Activated CD4-positive, alpha-beta memory T cell treated with anti-CD3 and anti-CD28 coated beads, Interleukin-2, amount 10 ng/mL, durations not matched to agents 7 days and 5 days (primary cell): Measurements from ENCODE around the gene PTPRO. TPM values are rescaled to one million over a fixed set of nuclear protein-coding genes. Genes with fewer than 3 reads are reported as not detected.

ENCODE experiments used
- CTCF ChIA-PET: fragments of 350-600 bp; sonication (Branson Sonifier 250); formaldehyde crosslinking; loops from one replicate; lab custom pipeline; 2021; ENCODE audit warnings: antibody characterized with exemption, inconsistent platforms; lab: Charles Lee
- POLR2A ChIA-PET: fragments of 350-600 bp; sonication (Branson Sonifier 250); formaldehyde crosslinking; loops from one replicate; lab custom pipeline; 2021; ENCODE audit warnings: antibody characterized with exemption; lab: Charles Lee
- DNase-seq: peaks from one replicate; pipeline ENCODE4 v3.0.0-alpha.2; 2020
- H3K27ac Mint-ChIP-seq: one replicate; pipeline ENCODE4 v1.8.0; 2021; ENCODE audit warnings: mild to moderate bottlenecking, mixed read lengths
- H3K27me3 Mint-ChIP-seq: one replicate; pipeline ENCODE4 v1.8.0; 2021; ENCODE audit warnings: mixed read lengths
- H3K36me3 Mint-ChIP-seq: one replicate; pipeline ENCODE4 v1.8.0; 2021; ENCODE audit warnings: low read depth, mixed read lengths
- H3K4me1 Mint-ChIP-seq: one replicate; pipeline ENCODE4 v1.8.0; 2021; ENCODE audit warnings: mixed read lengths
- H3K4me3 Mint-ChIP-seq: one replicate; pipeline ENCODE4 v1.8.0; 2021; ENCODE audit warnings: mild to moderate bottlenecking, mixed read lengths
- H3K9me3 Mint-ChIP-seq: one replicate; pipeline ENCODE4 v1.8.0; 2021; ENCODE audit warnings: mixed read lengths
- total RNA-seq, 2 experiments: library from RNA; stranded (reverse); gene quantifications; one replicate each; pipeline ENCODE4 v1.2.3, GENCODE V29; 2021

Gene PTPRO
- total RNA-seq, 2 experiments from 2014 or later = 1.5 to 2.5 TPM

DNA sequence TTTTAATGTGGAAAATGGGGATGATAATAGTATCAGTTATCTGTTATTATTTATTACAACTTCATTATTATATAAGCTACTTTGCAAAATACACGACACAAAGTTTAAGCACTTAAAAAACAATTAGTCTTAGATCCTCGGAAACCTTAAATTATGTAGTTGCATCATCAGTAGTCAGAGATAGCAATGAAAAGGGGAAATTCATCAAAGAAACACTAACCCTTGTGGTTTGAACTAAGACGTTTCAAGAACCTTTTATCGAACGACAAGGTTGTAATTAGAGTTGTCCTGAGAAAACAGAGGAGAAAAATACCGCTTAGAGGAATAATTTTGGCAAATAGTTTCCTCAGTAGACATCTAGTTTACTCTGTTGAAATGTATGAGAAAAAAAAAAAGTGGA is 198.5 kb downstream of the PTPRO start:
- no peak for DNase-seq
- Mint-ChIP-seq H3K27ac (no peak overlapping the region), H3K9me3 (no peaks in the 10 kb centered on the region), H3K4me1 (no peaks in the 10 kb centered on the region), H3K27me3 (peaks cover 40% of the 10 kb centered on the region), H3K4me3 (no peak overlapping the region), H3K36me3 (no peaks in the 10 kb centered on the region)
- ChIA-PET POLR2A (no interaction called here), CTCF (interaction anchor here (1.6 to 3.2 kb wide), 2 partner anchors 64 to 245 kb away, joined by 6 to 16 read pairs; no protein-coding TSS in a partner anchor)

DNA sequence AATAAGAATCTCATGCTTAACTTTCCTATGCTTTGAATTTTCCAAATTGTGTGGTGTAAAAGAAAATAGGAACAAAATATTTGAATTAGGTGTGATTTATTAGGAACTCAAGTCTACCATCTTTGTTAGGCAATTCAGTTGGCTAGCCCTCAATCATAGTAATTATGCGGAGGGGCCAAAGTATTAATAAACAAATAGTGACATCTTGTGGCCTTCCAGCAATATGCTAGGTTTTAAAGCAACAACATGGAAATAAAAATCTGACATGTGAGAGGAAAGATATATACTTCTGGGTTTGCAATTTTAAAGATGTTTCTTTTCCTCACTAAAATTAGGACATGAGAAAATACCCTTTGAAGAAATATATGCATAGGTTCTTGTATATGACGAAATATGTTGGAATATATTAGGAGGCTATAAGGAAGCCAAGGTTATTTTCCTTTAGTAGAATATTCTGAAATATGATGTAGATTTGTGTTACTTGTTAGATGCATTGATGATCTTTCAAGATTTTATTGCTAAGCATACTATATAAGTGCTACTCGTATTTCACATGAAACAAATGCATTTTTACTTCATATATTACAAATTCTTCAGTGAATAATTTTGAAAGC is 200.4 kb downstream of the PTPRO start:
- ChIA-PET CTCF (interaction anchor here (1.1 to 1.5 kb wide), 5 partner anchors 10 to 250 kb away, joined by 3 to 8 read pairs (median 5); no protein-coding TSS in a partner anchor), POLR2A (no interaction called here)
- no peak overlapping the region for H3K4me3 Mint-ChIP-seq
- no peaks in the 10 kb centered on the region for H3K9me3 Mint-ChIP-seq
- DNase-seq = no peak
- H3K36me3 Mint-ChIP-seq = no peaks in the 10 kb centered on the region
- peaks cover 2% of the 10 kb centered on the region for H3K4me1 Mint-ChIP-seq
- H3K27me3 Mint-ChIP-seq = peaks cover 37% of the 10 kb centered on the region
- no peak overlapping the region for H3K27ac Mint-ChIP-seq

- Mint-ChIP-seq H3K36me3 (no peaks in the 10 kb centered on the region), H3K4me1 (peaks cover 2% of the 10 kb centered on the region), H3K9me3 (no peaks in the 10 kb centered on the region), H3K4me3 (no peak overlapping the region), H3K27ac (no peak overlapping the region), H3K27me3 (peaks cover 28% of the 10 kb centered on the region)
- ChIA-PET CTCF (interaction anchor here (1.1 to 2.2 kb wide), 5 partner anchors 10 to 248 kb away, joined by 3 to 11 read pairs (median 7); no protein-coding TSS in a partner anchor), POLR2A (no interaction called here)
- DNase-seq = no peak
Measured at GRCh38 chr12:15525441-15525840, 203.1 kb downstream of the PTPRO start.

GRCh38 chr12:15526033-15526432 is 203.7 kb downstream of the PTPRO start:
- Mint-ChIP-seq H3K36me3 (no peaks in the 10 kb centered on the region), H3K27ac (no peak overlapping the region)
- CTCF ChIA-PET = interaction anchor here (0.8 to 2.2 kb wide), 6 partner anchors 9 to 333 kb away, joined by 3 to 11 read pairs (median 6); no protein-coding TSS in a partner anchor

GRCh38 chr12:15527201-15528080 is 205.1 kb downstream of the PTPRO start:
- DNase-seq = no peak
- POLR2A ChIA-PET = interaction anchor here (0.6 kb wide), 1 partner anchor 35 kb away, joined by 3 read pairs; no protein-coding TSS in a partner anchor
- peaks cover 24% of the 10 kb centered on the region for H3K27me3 Mint-ChIP-seq
- CTCF ChIA-PET = interaction anchor here (9.6 kb wide), 1 partner anchor 56 kb away, joined by 373 read pairs; no protein-coding TSS in a partner anchor
- no peaks in the 10 kb centered on the region for H3K36me3 Mint-ChIP-seq
- H3K4me1 Mint-ChIP-seq = peaks cover 4% of the 10 kb centered on the region
- no peak overlapping the region for H3K27ac Mint-ChIP-seq
- H3K4me3 Mint-ChIP-seq = no peak overlapping the region
- H3K9me3 Mint-ChIP-seq = no peaks in the 10 kb centered on the region

More at GRCh38 chr12:15526033-15526432, 203.7 kb downstream of the PTPRO start:
- no peak for DNase-seq
- Mint-ChIP-seq H3K4me1 (peaks cover 2% of the 10 kb centered on the region), H3K9me3 (no peaks in the 10 kb centered on the region), H3K4me3 (no peak overlapping the region), H3K27me3 (peaks cover 30% of the 10 kb centered on the region)
- POLR2A ChIA-PET = no interaction called here

DNA sequence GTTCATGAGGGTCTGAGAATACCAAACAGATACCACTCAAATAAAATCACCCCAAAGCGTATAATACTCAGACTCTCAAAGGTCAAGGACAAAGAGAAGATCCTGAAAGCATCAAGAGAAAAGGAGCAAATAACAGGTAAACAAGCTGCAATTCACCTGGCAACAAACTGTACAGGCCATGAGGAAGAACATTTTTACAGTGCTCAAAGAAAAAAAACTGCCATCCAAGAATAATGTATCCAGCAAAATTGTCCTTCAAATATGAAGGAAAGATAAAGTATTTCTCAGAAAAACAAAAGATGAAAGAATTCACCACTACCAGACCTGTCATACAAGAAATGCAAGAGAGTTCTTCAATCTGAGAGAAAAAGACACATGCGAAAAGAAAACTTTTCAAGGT is 206.4 kb downstream of the PTPRO start:
- ChIA-PET POLR2A (no interaction called here), CTCF (interaction anchor here (0.8 to 9.6 kb wide), 4 partner anchors 55 to 329 kb away, joined by 3 to 373 read pairs (median 6); no protein-coding TSS in a partner anchor)
- H3K4me3 Mint-ChIP-seq = no peak overlapping the region
- no peak overlapping the region for H3K27ac Mint-ChIP-seq
- H3K27me3 Mint-ChIP-seq = peaks cover 21% of the 10 kb centered on the region
- H3K9me3 Mint-ChIP-seq = no peaks in the 10 kb centered on the region
- H3K36me3 Mint-ChIP-seq = no peaks in the 10 kb centered on the region
- H3K4me1 Mint-ChIP-seq = peaks cover 10% of the 10 kb centered on the region
- DNase-seq = no peak

GRCh38 chr12:15530361-15530760 is 208.1 kb downstream of the PTPRO start:
- no peak overlapping the region for H3K27ac Mint-ChIP-seq
- H3K27me3 Mint-ChIP-seq = peaks cover 13% of the 10 kb centered on the region
- CTCF ChIA-PET = interaction anchor here (2.9 to 9.6 kb wide), 2 partner anchors 53 to 60 kb away, joined by 20 to 373 read pairs; no protein-coding TSS in a partner anchor
- H3K4me3 Mint-ChIP-seq = no peak overlapping the region
- peaks cover 4% of the 10 kb centered on the region for H3K36me3 Mint-ChIP-seq
- POLR2A ChIA-PET = no interaction called here
- DNase-seq = no peak
- H3K9me3 Mint-ChIP-seq = no peaks in the 10 kb centered on the region
- H3K4me1 Mint-ChIP-seq = peaks cover 10% of the 10 kb centered on the region

DNA sequence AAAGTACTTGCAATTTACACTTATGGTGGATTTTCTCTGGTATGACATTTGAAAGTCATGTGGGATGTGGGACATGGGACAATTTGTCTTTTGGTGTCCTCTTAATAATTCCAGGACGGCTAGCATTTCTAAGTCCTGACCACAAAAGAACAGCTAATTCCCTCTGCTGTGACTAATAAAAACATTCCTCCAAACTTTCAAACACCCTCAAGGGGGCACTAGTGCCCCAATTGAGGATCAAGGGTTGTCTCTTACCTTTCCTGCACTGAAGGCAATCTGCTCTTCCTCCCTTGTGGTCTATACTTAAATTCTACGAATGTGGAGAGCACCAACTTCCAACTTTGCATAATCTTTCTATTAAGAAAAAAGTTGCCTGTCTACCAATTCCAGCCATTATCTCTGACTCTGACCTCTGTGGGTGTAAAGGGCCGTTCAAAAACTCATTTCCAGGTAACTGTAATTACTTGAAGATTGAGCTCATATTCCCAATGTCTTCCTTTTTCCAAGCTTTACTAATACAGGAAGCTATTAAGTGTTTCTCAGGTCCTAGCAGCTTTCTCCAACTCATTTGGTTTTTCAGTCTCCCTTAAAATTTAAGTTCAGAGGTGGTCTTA is 210.2 kb downstream of the PTPRO start:
- peaks cover 4% of the 10 kb centered on the region for H3K36me3 Mint-ChIP-seq
- POLR2A ChIA-PET = interaction anchor here (0.7 to 2.3 kb wide), 6 partner anchors 13 to 758 kb away, joined by 3 to 13 read pairs (median 6); a partner anchor contains a TSS
- CTCF ChIA-PET = interaction anchor here (0.6 to 9.6 kb wide), 25 partner anchors 9 to 379 kb away, joined by 3 to 373 read pairs (median 5); partner anchors contain the start of gene DERA
- H3K9me3 Mint-ChIP-seq = no peaks in the 10 kb centered on the region
- peaks cover 9% of the 10 kb centered on the region for H3K4me1 Mint-ChIP-seq
- H3K4me3 Mint-ChIP-seq = no peak overlapping the region
- DNase-seq = peak; percentile 61
- H3K27ac Mint-ChIP-seq = no peak overlapping the region
- H3K27me3 Mint-ChIP-seq = peaks cover 10% of the 10 kb centered on the region

GRCh38 chr12:15534322-15534721 is 212.0 kb downstream of the PTPRO start:
- CTCF ChIA-PET = interaction anchor here (1.1 to 9.6 kb wide), 11 partner anchors 9 to 323 kb away, joined by 3 to 373 read pairs (median 11); no protein-coding TSS in a partner anchor
- H3K27ac Mint-ChIP-seq = peak overlapping the region; percentile 81
- POLR2A ChIA-PET = interaction anchor here (0.7 to 2.6 kb wide), 13 partner anchors 12 to 764 kb away, joined by 3 to 24 read pairs (median 4); a partner anchor contains a TSS

DNA sequence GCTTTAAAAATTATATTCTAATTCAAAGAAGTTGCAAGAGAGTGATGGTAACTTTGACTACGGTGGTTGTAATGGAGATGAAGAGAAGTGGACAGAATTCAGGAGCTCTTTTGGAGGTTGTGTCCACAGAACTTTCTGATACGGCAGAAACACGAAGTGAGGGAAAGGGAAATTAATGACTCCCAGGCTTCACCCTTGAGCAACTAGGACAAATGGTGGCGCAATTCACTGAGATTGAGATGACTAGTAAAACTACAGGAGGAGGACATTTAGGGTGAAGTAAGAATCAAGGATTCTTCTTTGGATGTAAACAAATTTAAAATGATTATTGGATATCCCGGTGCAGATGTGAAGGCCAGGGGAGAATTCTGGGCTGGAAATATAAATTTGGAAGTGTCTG is 212.6 kb downstream of the PTPRO start:
- Mint-ChIP-seq H3K36me3 (peaks cover 4% of the 10 kb centered on the region), H3K27ac (no peak overlapping the region), H3K4me3 (no peak overlapping the region), H3K27me3 (peaks cover 1% of the 10 kb centered on the region), H3K4me1 (peaks cover 9% of the 10 kb centered on the region), H3K9me3 (no peaks in the 10 kb centered on the region)
- CTCF ChIA-PET = interaction anchor here (1.0 to 9.6 kb wide), 10 partner anchors 9 to 322 kb away, joined by 3 to 373 read pairs (median 8); no protein-coding TSS in a partner anchor
- POLR2A ChIA-PET = interaction anchor here (0.8 to 2.6 kb wide), 13 partner anchors 12 to 765 kb away, joined by 3 to 24 read pairs (median 4); a partner anchor contains a TSS
- DNase-seq = no peak

More at GRCh38 chr12:15534322-15534721, 212.0 kb downstream of the PTPRO start:
- H3K4me1 Mint-ChIP-seq = peaks cover 9% of the 10 kb centered on the region
- peak overlapping the region; percentile 66 for H3K4me3 Mint-ChIP-seq
- no peaks in the 10 kb centered on the region for H3K9me3 Mint-ChIP-seq
- DNase-seq = peak; percentile 35
- H3K27me3 Mint-ChIP-seq = peaks cover 1% of the 10 kb centered on the region
- peaks cover 4% of the 10 kb centered on the region for H3K36me3 Mint-ChIP-seq

GRCh38 chr12:15535352-15535781 is 213.1 kb downstream of the PTPRO start:
- peaks cover 4% of the 10 kb centered on the region for H3K36me3 Mint-ChIP-seq
- peaks cover 1% of the 10 kb centered on the region for H3K27me3 Mint-ChIP-seq
- no peak overlapping the region for H3K27ac Mint-ChIP-seq
- no peak overlapping the region for H3K4me3 Mint-ChIP-seq
- peaks cover 9% of the 10 kb centered on the region for H3K4me1 Mint-ChIP-seq
- ChIA-PET POLR2A (interaction anchor here (0.6 to 2.6 kb wide), 9 partner anchors 11 to 375 kb away, joined by 3 to 24 read pairs (median 4); no protein-coding TSS in a partner anchor), CTCF (interaction anchor here (1.0 to 9.6 kb wide), 7 partner anchors 10 to 322 kb away, joined by 4 to 373 read pairs (median 15); no protein-coding TSS in a partner anchor)
- DNase-seq = no peak
- H3K9me3 Mint-ChIP-seq = no peaks in the 10 kb centered on the region
